HL-60 (cell line): Measurements from ENCODE around the gene ZBTB47.

Source experiments
- DNase-seq, 2 experiments: peaks; one replicate each; pipeline ENCODE4 v3.0.0-alpha.2; 2010 to 2020; ENCODE audit warnings: low read depth in 1 of 2, low spot score in 1 of 2
- H3K27ac ChIP-seq: fragments of 250-450 bp; sonication (Bioruptor Pico); replicated peaks from 2 replicates; pipeline ENCODE4 v1.5.1; 2020; ENCODE audit warnings: mild to moderate bottlenecking, moderate library complexity
- H3K27me3 ChIP-seq: fragments of 250-450 bp; sonication (Bioruptor Pico); 2 replicates; pipeline ENCODE4 v1.5.1; 2021; ENCODE audit warnings: mild to moderate bottlenecking, moderate library complexity; ENCODE audit not compliant: insufficient read depth, poor library complexity, severe bottlenecking
- H3K4me3 ChIP-seq: replicated peaks from 2 replicates; pipeline ENCODE4 v1.5.1; 2011; ENCODE audit warnings: mild to moderate bottlenecking, control low read depth, low read length; ENCODE audit not compliant: insufficient read depth
- CTCF ChIP-seq: IDR thresholded peaks from one replicate; pipeline ENCODE4 v1.5.1; 2011; ENCODE audit warnings: low read length, control low read depth, inconsistent platforms; ENCODE audit not compliant: insufficient read depth
- GABPA ChIP-seq: IDR thresholded peaks from 2 replicates; pipeline ENCODE4 v1.6.1; 2012; ENCODE audit warnings: low read depth
- POLR2AphosphoS5 ChIP-seq: IDR thresholded peaks from 2 replicates; pipeline ENCODE4 v1.6.1; 2012; ENCODE audit warnings: low read depth
- REST ChIP-seq: IDR thresholded peaks from 2 replicates; pipeline ENCODE4 v1.6.1; 2012; ENCODE audit warnings: low read depth; ENCODE audit not compliant: insufficient replicate concordance
- SPI1 ChIP-seq: IDR thresholded peaks from 2 replicates; pipeline ENCODE4 v1.6.1; 2012; ENCODE audit warnings: low read depth, mild to moderate bottlenecking, borderline replicate concordance

Gene ZBTB47

GRCh38 chr3:42649783-42650182 lies 3.7 kb upstream of the ZBTB47 start:
- no peak for TF ChIP-seq SPI1
- TF ChIP-seq REST = no peak
- H3K27ac ChIP-seq = peak overlapping the region; percentile 9
- H3K4me3 ChIP-seq = no peak overlapping the region
- no peaks in the 10 kb centered on the region for H3K27me3 ChIP-seq
- peak in 1 of 2 experiments; percentile 36 for DNase-seq

- TF ChIP-seq CTCF = no peak
- no peak for TF ChIP-seq GABPA
- H3K27me3 ChIP-seq = no peaks in the 10 kb centered on the region
- no peak overlapping the region for H3K4me3 ChIP-seq
- peak overlapping the region; percentile 69 for H3K27ac ChIP-seq
- DNase-seq = no peak
These were observed 2.0 kb upstream of the ZBTB47 start for GRCh38 chr3:42651248-42652091.

- Histone ChIP-seq H3K27ac (peak overlapping the region; percentile 69), H3K4me3 (peak overlapping the region; percentile 23), H3K27me3 (no peaks in the 10 kb centered on the region)
- DNase-seq = no peak
- TF ChIP-seq GABPA (no peak), SPI1 (no peak), CTCF (no peak), REST (no peak), POLR2AphosphoS5 (no peak)
These were observed 1.3 kb upstream of the ZBTB47 start for GRCh38 chr3:42652251-42652610.

GRCh38 chr3:42652611-42653302 lies 740 bp upstream of the ZBTB47 start:
- no peaks in the 10 kb centered on the region for H3K27me3 ChIP-seq
- peak overlapping the region; percentile 69 for H3K27ac ChIP-seq
- DNase-seq = peak; percentile 74 to 87
- peak overlapping the region; percentile 71 for H3K4me3 ChIP-seq
- TF ChIP-seq REST (no peak), SPI1 (peak; percentile 99), GABPA (no peak), CTCF (no peak), POLR2AphosphoS5 (peak; percentile 75)
